Measurements from ENCODE around the gene WDFY1.

GRCh38 chr2:223945755-223946154, 620 bp upstream of the WDFY1 start:
- TF ChIP-seq CTCF (IDR thresholded peaks at IDR 0.05) (no peak), EZH2 (IDR thresholded peaks at IDR 0.05) (no peak)
